ENCODE results near the gene TCTA. TPM values are rescaled to one million over a fixed set of nuclear protein-coding genes. Genes with fewer than 3 reads are reported as not detected.
"Not testable (repeated sequence)": the region's sequence is repeated elsewhere in the genome, so short reads cannot be mapped to it uniquely, and the experiment has no call there.

Gene TCTA
- 10 to 100 TPM; 33.9 to 36.7 (median 34.3) TPM for polyA plus RNA-seq (ENCODE audit: insufficient read length in 3 of 3)
- long read RNA-seq, donor 1, transcript TCTA-201 (3 exons, 2,146 nt), result major isoform, 5 of 16 reads
- long read RNA-seq, donor 1, partial matches to known transcripts, result 6 of 16 reads
- long read RNA-seq, donor 1, other reads (novel, unspliced or antisense), result 5 of 16 reads
- long read RNA-seq, donor 2, transcript TCTA-201 (3 exons, 2,146 nt), result major isoform, 19 of 19 reads
- long read RNA-seq, donor 2, partial matches to known transcripts, result 0 of 19 reads
- long read RNA-seq, donor 2, other reads (novel, unspliced or antisense), result 0 of 19 reads
- long read RNA-seq, donor 3, transcript TCTA-201 (3 exons, 2,146 nt), result major isoform, 26 of 26 reads
- long read RNA-seq, donor 3, partial matches to known transcripts, result 0 of 26 reads
- long read RNA-seq, donor 3, other reads (novel, unspliced or antisense), result 0 of 26 reads
- long read RNA-seq, donor 4, transcript TCTA-201 (3 exons, 2,146 nt), result major isoform, 15 of 40 reads
- long read RNA-seq, donor 4, partial matches to known transcripts, result 8 of 40 reads
- long read RNA-seq, donor 4, other reads (novel, unspliced or antisense), result 13 of 40 reads
- long read RNA-seq, donor 5, result 0 reads
- long read RNA-seq, donor 6, transcript TCTA-201 (3 exons, 2,146 nt), result major isoform, 18 of 19 reads
- long read RNA-seq, donor 6, partial matches to known transcripts, result 0 of 19 reads
- long read RNA-seq, donor 6, other reads (novel, unspliced or antisense), result 0 of 19 reads
- long read RNA-seq, donor 7, transcript TCTA-201 (3 exons, 2,146 nt), result major isoform, 26 of 28 reads
- long read RNA-seq, donor 7, partial matches to known transcripts, result 0 of 28 reads
- long read RNA-seq, donor 7, other reads (novel, unspliced or antisense), result 0 of 28 reads
- long read RNA-seq, donor 8, transcript TCTA-201 (3 exons, 2,146 nt), result major isoform, 25 of 100 reads
- long read RNA-seq, donor 8, partial matches to known transcripts, result 68 of 100 reads
- long read RNA-seq, donor 8, other reads (novel, unspliced or antisense), result 6 of 100 reads
- long read RNA-seq, donor 9, transcript TCTA-201 (3 exons, 2,146 nt), result major isoform, 29 of 31 reads
- long read RNA-seq, donor 9, partial matches to known transcripts, result 0 of 31 reads
- long read RNA-seq, donor 9, other reads (novel, unspliced or antisense), result 0 of 31 reads
- long read RNA-seq, donor 10, transcript TCTA-201 (3 exons, 2,146 nt), result major isoform, 21 of 28 reads
- long read RNA-seq, donor 10, partial matches to known transcripts, result 7 of 28 reads
- long read RNA-seq, donor 10, other reads (novel, unspliced or antisense), result 0 of 28 reads
- long read RNA-seq, donor 11, transcript TCTA-201 (3 exons, 2,146 nt), result major isoform, 19 of 19 reads
- long read RNA-seq, donor 11, partial matches to known transcripts, result 0 of 19 reads
- long read RNA-seq, donor 11, other reads (novel, unspliced or antisense), result 0 of 19 reads
- long read RNA-seq, donor 12, transcript TCTA-201 (3 exons, 2,146 nt), result major isoform, 6 of 8 reads
- long read RNA-seq, donor 12, partial matches to known transcripts, result 0 of 8 reads
- long read RNA-seq, donor 12, other reads (novel, unspliced or antisense), result 0 of 8 reads
- long read RNA-seq, donor 13, transcript TCTA-201 (3 exons, 2,146 nt), result major isoform, 31 of 52 reads
- long read RNA-seq, donor 13, partial matches to known transcripts, result 21 of 52 reads
- long read RNA-seq, donor 13, other reads (novel, unspliced or antisense), result 0 of 52 reads
- long read RNA-seq, donor 14, transcript TCTA-201 (3 exons, 2,146 nt), result major isoform, 25 of 25 reads
- long read RNA-seq, donor 14, partial matches to known transcripts, result 0 of 25 reads
- long read RNA-seq, donor 14, other reads (novel, unspliced or antisense), result 0 of 25 reads
- long read RNA-seq, donor 15, transcript TCTA-201 (3 exons, 2,146 nt), result major isoform, 9 of 9 reads
- long read RNA-seq, donor 15, partial matches to known transcripts, result 0 of 9 reads
- long read RNA-seq, donor 15, other reads (novel, unspliced or antisense), result 0 of 9 reads
- long read RNA-seq, donor 16, transcript TCTA-201 (3 exons, 2,146 nt), result major isoform, 53 of 76 reads
- long read RNA-seq, donor 16, partial matches to known transcripts, result 19 of 76 reads
- long read RNA-seq, donor 16, other reads (novel, unspliced or antisense), result 0 of 76 reads

DNA sequence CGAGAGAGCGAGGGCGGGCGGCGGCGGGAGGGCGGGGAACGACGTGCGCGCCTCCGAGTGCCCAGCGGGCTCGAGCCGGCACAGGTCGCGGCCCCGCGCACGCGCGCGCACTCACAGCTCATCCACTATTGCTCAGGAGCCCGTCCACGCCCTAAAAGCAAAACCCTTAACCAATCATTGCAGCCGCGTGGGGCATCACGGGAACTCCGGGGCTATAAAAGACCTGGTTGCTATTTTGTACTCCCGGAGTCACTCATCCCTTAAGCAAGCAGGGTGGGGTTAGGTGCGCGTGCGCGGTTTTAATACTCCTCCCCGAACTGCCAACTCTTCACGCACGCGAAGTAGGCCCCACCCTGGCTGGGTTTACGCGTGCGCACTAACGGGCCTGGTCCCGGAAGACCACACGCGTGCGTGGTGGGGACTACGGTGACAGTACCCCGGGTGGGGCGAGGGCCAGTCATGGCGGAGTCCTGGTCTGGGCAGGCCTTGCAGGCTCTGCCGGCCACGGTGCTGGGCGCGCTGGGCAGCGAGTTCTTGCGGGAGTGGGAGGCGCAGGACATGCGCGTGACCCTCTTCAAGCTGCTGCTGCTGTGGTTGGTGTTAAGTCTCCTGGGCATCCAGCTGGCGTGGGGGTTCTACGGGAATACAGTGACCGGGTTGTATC, at the start of gene TCTA, which contains the start of gene RHOA:
TSS of gene TCTA (plus strand) at position 456 of the 664 bp plus-strand sequence. CDS start at position 460, 4 bp downstream.
TSS of gene RHOA (minus strand) at position 9 of the 664 bp plus-strand sequence. CDS start 36,387 bp downstream, outside the sequence.
- DNase-seq (ENCODE audit: extremely low read depth in 1 of 11, low read depth in 9 of 11, low spot score in 4 of 11), result peak; percentile 98 to 100 (median 99)

DNA sequence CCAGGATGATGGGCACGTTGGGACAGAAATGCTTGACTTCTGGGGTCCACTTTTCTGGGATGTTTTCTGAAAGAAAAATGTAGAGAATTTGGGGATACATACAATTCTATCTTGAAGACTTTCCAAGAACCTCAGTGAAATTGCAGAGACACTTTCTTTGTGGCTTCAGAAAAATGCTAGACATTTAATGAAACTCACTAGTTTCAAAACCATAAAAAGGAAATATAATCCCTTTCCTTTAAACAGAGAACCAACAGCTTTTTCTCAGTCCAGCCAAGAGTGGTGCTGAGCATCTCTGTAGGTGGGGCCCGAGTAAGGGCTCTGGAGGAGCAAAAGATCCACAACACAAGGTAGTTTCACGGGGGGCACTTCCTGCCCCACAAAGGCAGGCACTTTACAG, 49.7 kb upstream of the TCTA start:
- no peak for DNase-seq (ENCODE audit: extremely low read depth in 1 of 11, low read depth in 9 of 11, low spot score in 4 of 11)

GRCh38 chr3:49370585-49371290, 41.5 kb upstream of the TCTA start:
- no peak for DNase-seq (ENCODE audit: extremely low read depth in 1 of 11, low read depth in 9 of 11, low spot score in 4 of 11)

DNA sequence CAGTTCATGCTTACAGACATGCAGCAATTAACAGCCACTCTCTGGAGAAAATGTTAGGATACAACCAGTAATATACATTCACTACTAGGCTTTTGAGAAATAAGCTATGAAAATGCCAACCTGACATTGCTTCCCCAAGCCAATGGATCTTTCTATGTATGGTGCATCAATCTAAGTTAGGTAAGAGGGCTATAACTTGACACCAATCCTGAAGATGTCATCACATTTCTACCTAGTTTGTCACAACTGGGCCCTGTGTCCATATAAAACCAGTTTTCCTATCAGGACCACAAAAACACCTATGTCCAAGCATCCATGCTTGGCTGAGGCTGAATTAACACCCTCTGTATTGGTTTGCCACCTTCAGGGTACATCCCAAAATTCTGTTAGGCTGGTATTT, 40.3 kb upstream of the TCTA start:
- DNase-seq (ENCODE audit: extremely low read depth in 1 of 11, low read depth in 9 of 11, low spot score in 4 of 11), result no peak

GRCh38 chr3:49377483-49377882, 34.7 kb upstream of the TCTA start:
- DNase-seq (ENCODE audit: extremely low read depth in 1 of 11, low read depth in 9 of 11, low spot score in 4 of 11), result no peak

DNA sequence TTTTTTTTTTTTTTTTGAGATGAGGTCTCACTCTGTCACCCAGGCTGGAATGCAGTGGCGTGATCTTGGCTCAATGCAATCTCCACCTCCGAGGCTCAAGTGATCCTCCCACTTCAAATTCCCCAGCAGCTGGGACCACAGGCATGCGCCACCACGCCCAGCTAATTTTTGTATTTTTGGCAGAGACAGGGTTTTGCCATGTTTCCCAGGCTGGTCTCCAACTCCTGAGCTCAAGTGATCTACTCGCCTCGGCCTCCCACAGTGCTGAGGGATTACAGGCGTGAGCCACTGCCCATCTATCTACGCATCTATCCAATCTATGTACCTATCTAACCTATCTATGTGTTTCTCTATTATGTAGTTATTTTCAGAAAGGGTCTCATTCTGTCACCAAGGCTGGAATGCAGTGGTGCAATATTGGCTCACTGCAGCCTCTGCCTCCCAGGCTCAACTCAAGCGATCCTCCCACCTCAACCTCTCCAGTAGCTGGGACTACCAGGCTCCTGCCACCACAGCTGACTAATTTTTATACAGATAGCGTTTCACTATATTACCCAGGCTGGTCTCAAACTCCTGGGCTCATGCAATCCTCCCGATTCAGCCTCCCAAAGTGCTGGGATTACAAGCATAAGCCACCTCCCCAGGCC, 33.9 kb upstream of the TCTA start:
- no peak for DNase-seq (ENCODE audit: extremely low read depth in 1 of 11, low read depth in 9 of 11, low spot score in 4 of 11)

DNA sequence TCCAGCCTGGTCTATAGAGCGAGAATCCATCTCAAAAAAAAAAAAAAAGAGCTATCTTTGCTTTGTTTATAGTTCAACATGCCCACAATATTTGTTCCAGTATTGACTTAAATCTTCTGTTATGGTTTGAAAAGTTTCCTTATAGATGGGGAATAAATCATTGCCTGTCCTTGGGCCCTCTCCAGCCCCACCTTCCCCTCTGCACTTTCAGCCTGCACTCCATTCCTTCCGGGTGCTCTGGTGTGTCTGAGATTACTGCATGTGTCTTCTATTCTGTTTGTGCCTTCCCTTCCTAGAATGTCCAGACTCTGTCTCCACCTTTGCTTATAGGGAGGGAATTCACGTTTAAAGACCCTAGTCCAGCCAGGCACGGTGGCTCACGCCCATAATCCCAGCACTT, 28.8 kb upstream of the TCTA start:
- DNase-seq (ENCODE audit: extremely low read depth in 1 of 11, low read depth in 9 of 11, low spot score in 4 of 11), result no peak

DNA sequence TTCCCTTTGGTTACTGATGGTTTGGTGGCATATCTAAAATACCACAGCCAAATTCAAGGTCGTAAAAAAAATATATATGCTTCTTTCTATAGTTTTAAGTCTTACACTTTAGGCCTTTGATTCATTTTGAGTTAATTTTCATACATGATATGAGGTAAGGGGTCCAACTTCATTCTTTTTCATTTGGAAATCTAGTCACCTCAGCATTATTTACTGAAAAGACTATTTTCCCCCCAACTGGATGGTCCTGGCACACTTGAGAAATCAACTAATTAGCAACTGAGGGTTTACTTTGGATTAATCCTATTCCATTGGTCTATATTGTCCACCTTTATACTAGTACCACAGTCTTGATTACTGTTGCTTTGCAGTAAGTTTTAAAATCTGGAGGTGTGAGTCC, 26.6 kb upstream of the TCTA start:
- DNase-seq (ENCODE audit: extremely low read depth in 1 of 11, low read depth in 9 of 11, low spot score in 4 of 11), result no peak

DNA sequence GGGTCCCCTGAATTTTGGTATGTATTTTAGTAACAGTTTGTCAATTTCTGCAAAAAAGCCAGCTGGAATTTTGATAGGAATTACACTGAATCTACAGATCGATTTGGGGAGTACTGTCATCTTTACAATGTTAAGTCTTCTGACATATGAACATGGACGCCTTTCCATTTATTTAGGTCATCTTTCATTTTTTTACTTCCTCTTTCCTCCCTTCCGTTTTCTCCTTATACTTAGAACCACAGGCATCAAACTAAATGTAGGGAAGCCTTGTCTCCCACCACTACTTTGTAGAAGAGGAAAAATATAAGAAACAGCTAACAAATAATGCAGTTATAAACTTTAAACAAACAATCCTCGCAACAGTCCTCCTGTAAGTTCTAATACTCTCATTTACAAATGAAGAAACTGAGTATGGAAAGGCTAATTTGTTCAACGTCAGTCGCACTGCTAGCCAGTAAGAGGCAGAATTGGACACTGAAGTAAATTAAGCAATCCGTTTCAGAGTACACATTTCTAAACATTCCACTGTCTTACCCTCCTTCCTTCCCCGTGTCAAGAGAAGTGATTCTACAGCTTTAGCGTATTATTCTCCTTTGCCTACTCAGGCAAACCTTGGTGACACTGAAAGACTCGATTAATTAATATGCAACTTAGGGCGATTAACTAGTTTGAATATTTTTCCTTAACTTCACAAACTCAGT, 26.0 kb upstream of the TCTA start:
- DNase-seq (ENCODE audit: extremely low read depth in 1 of 11, low read depth in 9 of 11, low spot score in 4 of 11), result no peak

DNA sequence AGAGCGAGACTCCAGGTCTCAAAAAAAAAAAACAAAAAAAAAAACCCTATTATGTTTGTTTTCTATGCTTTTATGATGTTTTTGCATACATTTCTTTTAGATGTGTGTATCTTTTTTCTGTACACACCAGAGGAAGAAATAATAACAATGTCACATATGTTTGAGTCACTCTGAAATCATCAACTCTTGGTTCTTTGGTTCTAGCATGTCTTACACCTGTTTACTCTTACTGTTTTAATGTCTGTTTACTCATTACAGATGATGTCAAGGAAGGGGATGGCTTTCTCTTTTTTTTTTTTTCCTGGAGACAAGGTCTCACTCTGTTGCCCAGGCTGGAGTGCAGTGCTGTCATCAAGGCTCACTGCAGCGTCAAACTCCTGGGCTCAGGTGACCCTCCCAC, 24.5 kb upstream of the TCTA start:
- no peak for DNase-seq (ENCODE audit: extremely low read depth in 1 of 11, low read depth in 9 of 11, low spot score in 4 of 11)

DNA sequence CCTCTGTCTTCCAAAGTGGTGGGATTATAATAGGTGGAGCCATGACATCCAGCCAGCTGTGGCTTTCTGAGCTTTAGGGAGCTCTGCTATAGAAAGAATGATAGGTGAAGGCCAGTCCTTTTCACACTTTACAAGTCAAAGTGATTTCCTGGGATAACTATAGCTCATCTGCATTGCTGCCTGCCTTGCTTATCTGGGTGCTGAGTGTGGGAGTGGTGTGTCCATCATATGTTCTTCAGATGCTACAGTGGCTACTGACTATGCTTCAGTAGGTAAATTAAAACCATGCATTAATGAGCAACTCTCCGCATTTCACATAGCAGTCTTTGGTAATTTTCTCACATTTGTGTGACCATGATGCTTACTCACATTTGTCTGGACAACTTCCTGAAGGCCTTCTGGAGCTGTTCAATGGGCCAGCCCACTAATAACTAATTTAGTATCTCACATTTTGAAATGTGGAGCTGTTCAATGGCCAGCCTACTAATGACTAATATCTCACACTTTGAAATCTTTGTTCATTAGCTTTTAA, 23.9 kb upstream of the TCTA start:
- DNase-seq (ENCODE audit: extremely low read depth in 1 of 11, low read depth in 9 of 11, low spot score in 4 of 11), result no peak

GRCh38 chr3:49389297-49389696, 22.9 kb upstream of the TCTA start:
- no peak for DNase-seq (ENCODE audit: extremely low read depth in 1 of 11, low read depth in 9 of 11, low spot score in 4 of 11)

DNA sequence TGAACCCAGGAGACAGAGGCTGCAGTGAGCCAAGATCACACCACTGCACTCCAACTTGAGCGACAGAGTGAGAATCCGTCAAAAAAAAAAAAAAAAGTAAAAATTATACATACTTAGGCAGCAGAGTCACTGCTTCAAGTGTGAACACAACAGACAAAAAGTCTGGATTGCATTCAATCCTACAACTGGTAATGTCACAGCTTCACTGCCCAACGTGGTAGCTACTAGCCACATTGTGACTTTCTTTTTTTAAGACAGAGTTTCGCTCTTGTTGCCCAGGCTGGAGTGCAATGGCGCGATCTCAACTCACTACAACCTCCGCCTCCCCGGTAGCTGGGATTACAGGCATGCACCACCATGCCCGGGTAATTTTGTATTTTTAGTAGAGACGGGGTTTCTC, 20.9 kb upstream of the TCTA start:
- DNase-seq (ENCODE audit: extremely low read depth in 1 of 11, low read depth in 9 of 11, low spot score in 4 of 11), result not testable (repeated sequence)

- peak in 1 of 11 donors; percentile 22 for DNase-seq (ENCODE audit: extremely low read depth in 1 of 11, low read depth in 9 of 11, low spot score in 4 of 11)
These were observed 14.8 kb upstream of the TCTA start for GRCh38 chr3:49397470-49397869.

GRCh38 chr3:49399461-49399860, 12.8 kb upstream of the TCTA start:
- no peak for DNase-seq (ENCODE audit: extremely low read depth in 1 of 11, low read depth in 9 of 11, low spot score in 4 of 11)
